AG09309 (cell line): ENCODE data around the gene CHSY1.
"Not testable (repeated sequence)": the region's sequence is repeated elsewhere in the genome, so short reads cannot be mapped to it uniquely, and the experiment has no call there.

Experiments used
- DNase-seq: peaks from one replicate; pipeline ENCODE4 v3.0.0-alpha.2; 2010; ENCODE audit warnings: low read depth
- H3K4me3 ChIP-seq: 2 replicates; pipeline ENCODE4 v1.5.1; 2011; ENCODE audit warnings: mild to moderate bottlenecking, low read depth, low read length, moderate library complexity; ENCODE audit not compliant: control insufficient read depth
- CTCF ChIP-seq: IDR thresholded peaks from 2 replicates; pipeline ENCODE4 v1.5.1; 2011; ENCODE audit warnings: mild to moderate bottlenecking, low read depth, low read length, inconsistent platforms; ENCODE audit not compliant: insufficient read depth, control insufficient read depth; ENCODE audit errors: missing control alignments

CHSY1 gene

GRCh38 chr15:101128221-101129015 lies 123.4 kb downstream of the CHSY1 start:
- peak; percentile 96 for DNase-seq
- TF ChIP-seq CTCF: no peak
- H3K4me3 ChIP-seq: no peak overlapping the region

- TF ChIP-seq CTCF: no peak
- H3K4me3 ChIP-seq: no peak overlapping the region
- DNase-seq: peak; percentile 88
Measured at GRCh38 chr15:101127506-101128076, 124.3 kb downstream of the CHSY1 start.

- no peak for DNase-seq
- TF ChIP-seq CTCF: no peak
- H3K4me3 ChIP-seq: no peak overlapping the region
Measured at GRCh38 chr15:101126618-101127505, 125.0 kb downstream of the CHSY1 start.

GRCh38 chr15:101125881-101126428 lies 125.9 kb downstream of the CHSY1 start:
- H3K4me3 ChIP-seq, DNase-seq: not testable (repeated sequence)
